HG03521 (cell line): Measurements from ENCODE around the gene KCNC2.

Experiments used
- ATAC-seq: cut with Tn5 transposase; IDR thresholded peaks from one replicate; pipeline ENCODE4 v1.9.1; 2021; ENCODE audit warnings: mild to moderate bottlenecking, moderate library complexity; ENCODE audit not compliant: unreplicated experiment

The KCNC2 gene

GRCh38 chr12:75162845-75163244 is 46.8 kb downstream of the KCNC2 start:
- ATAC-seq, result no peak

- ATAC-seq, result no peak
Observed at GRCh38 chr12:75161488-75161887, 48.2 kb downstream of the KCNC2 start.

- no peak for ATAC-seq
Observed at GRCh38 chr12:75157385-75157784, 52.3 kb downstream of the KCNC2 start.

- ATAC-seq, result no peak
Observed at GRCh38 chr12:75155962-75156361, 53.7 kb downstream of the KCNC2 start.

- no peak for ATAC-seq
Observed at GRCh38 chr12:75154388-75154787, 55.3 kb downstream of the KCNC2 start.

- no peak for ATAC-seq
Observed at GRCh38 chr12:75139196-75139595, 70.4 kb downstream of the KCNC2 start.

GRCh38 chr12:75137896-75138295 is 71.7 kb downstream of the KCNC2 start:
- ATAC-seq, result no peak

GRCh38 chr12:75135026-75135425 is 74.6 kb downstream of the KCNC2 start:
- no peak for ATAC-seq

- ATAC-seq, result no peak
Observed at GRCh38 chr12:75130811-75131210, 78.8 kb downstream of the KCNC2 start.

GRCh38 chr12:75129275-75129674 is 80.4 kb downstream of the KCNC2 start:
- ATAC-seq, result no peak

- no peak for ATAC-seq
Observed at GRCh38 chr12:75121036-75121705, 88.5 kb downstream of the KCNC2 start.

- no peak for ATAC-seq
Observed at GRCh38 chr12:75120311-75120711, 89.3 kb downstream of the KCNC2 start.

- ATAC-seq, result no peak
Observed at GRCh38 chr12:75116646-75117198, 92.9 kb downstream of the KCNC2 start.

- no peak for ATAC-seq
Observed at GRCh38 chr12:75115748-75116147, 93.9 kb downstream of the KCNC2 start.

- no peak for ATAC-seq
Observed at GRCh38 chr12:75103822-75104221, 105.8 kb downstream of the KCNC2 start.

- no peak for ATAC-seq
Observed at GRCh38 chr12:75101781-75102180, 107.9 kb downstream of the KCNC2 start.

- ATAC-seq, result no peak
Observed at GRCh38 chr12:75099210-75099609, 110.4 kb downstream of the KCNC2 start.

GRCh38 chr12:75097003-75097402 is 112.6 kb downstream of the KCNC2 start:
- no peak for ATAC-seq

- no peak for ATAC-seq
Observed at GRCh38 chr12:75087654-75088053, 122.0 kb downstream of the KCNC2 start.

GRCh38 chr12:75086091-75087038 is 123.3 kb downstream of the KCNC2 start:
- no peak for ATAC-seq

- no peak for ATAC-seq
Observed at GRCh38 chr12:75081305-75081704, 128.3 kb downstream of the KCNC2 start.

GRCh38 chr12:75080582-75080981 is 129.1 kb downstream of the KCNC2 start:
- no peak for ATAC-seq
